IMR-90 (cell line): ENCODE data around the gene XRCC4.

Experiments
- BHLHE40 ChIP-seq: fragments of 150-350 bp; IDR thresholded peaks from 2 replicates; pipeline ENCODE4 v1.6.1; 2016; ENCODE audit warnings: mild to moderate bottlenecking, low read depth, low read length
- CTCF ChIP-seq: conservative IDR thresholded peaks from 2 replicates; pipeline ENCODE4 v1.5.1; 2012; ENCODE audit warnings: mild to moderate bottlenecking, low read depth, low read length, improper control_type of control experiment
- POLR2A ChIP-seq: IDR thresholded peaks from 2 replicates; pipeline ENCODE4 v1.6.1; 2012; ENCODE audit warnings: mild to moderate bottlenecking, low read depth, low read length
- RAD21 ChIP-seq: IDR thresholded peaks from 2 replicates; pipeline ENCODE4 v1.6.1; 2012; ENCODE audit warnings: low read length, improper control_type of control experiment
- USF2 ChIP-seq: fragments of 150-350 bp; IDR thresholded peaks from 2 replicates; pipeline ENCODE4 v1.6.1; 2017; ENCODE audit warnings: mild to moderate bottlenecking, antibody characterized with exemption, low read length, low read depth

GRCh38 chr5:83377131-83377865, 300.0 kb downstream of the XRCC4 start:
- TF ChIP-seq RAD21 (no peak), CTCF (no peak), POLR2A (no peak), BHLHE40 (no peak), USF2 (no peak)
